PC-3 (cell line): ENCODE results near the gene ALDH16A1. TPM values are rescaled to one million over a fixed set of nuclear protein-coding genes. Genes with fewer than 3 reads are reported as not detected.

Experiments
- ATAC-seq: fragments of 200-7000 bp; cut with Tn5 transposase; 2 replicates; pipeline ENCODE4 v1.9.1; 2020; ENCODE audit warnings: mild to moderate bottlenecking, moderate library complexity
- BruUV-seq: library from RNA; stranded (reverse); fragments of 400-500 nt; replicated peaks from 2 replicates; lab custom pipeline; 2021; lab: Mats Ljungman, UMichigan
- CTCF ChIA-PET: fragments of 300-600 bp; sonication (Branson Sonifier 250); formaldehyde crosslinking; loops from one replicate; lab custom pipeline; 2022; ENCODE audit warnings: antibody characterized with exemption; lab: Charles Lee
- POLR2A ChIA-PET: fragments of 300-600 bp; sonication (Branson Sonifier 250); formaldehyde crosslinking; loops from one replicate; lab custom pipeline; 2022; ENCODE audit warnings: antibody characterized with exemption; ENCODE audit not compliant: unreplicated experiment; lab: Charles Lee
- DNase-seq: peaks from one replicate; pipeline ENCODE4 v3.0.0-alpha.2; 2015
- H2AFZ ChIP-seq: fragments of 300-600 bp; sonication (generic); 2 replicates; pipeline ENCODE4 v1.6.0; 2016; ENCODE audit warnings: antibody characterized with exemption, low read length
- H3F3A ChIP-seq: fragments of 300-600 bp; sonication (generic); one replicate; pipeline ENCODE4 v1.6.0; 2017; ENCODE audit warnings: antibody characterized with exemption, low read length, control low read depth, mild to moderate bottlenecking; ENCODE audit not compliant: unreplicated experiment
- H3K27ac ChIP-seq: fragments of 300-600 bp; sonication (generic); 2 replicates; pipeline ENCODE4 v1.5.1; 2016; ENCODE audit warnings: mild to moderate bottlenecking, low read length
- H3K27me3 ChIP-seq: fragments of 300-600 bp; sonication (generic); 2 replicates; pipeline ENCODE4 v1.6.1; 2016; ENCODE audit warnings: low read length, mixed read lengths
- H3K36me3 ChIP-seq: fragments of 300-600 bp; sonication (generic); 2 replicates; pipeline ENCODE4 v1.6.1; 2016; ENCODE audit warnings: low read depth, mixed run types, low read length, mixed read lengths
- H3K4me1 ChIP-seq: fragments of 300-600 bp; sonication (generic); 2 replicates; pipeline ENCODE4 v1.5.1; 2016; ENCODE audit warnings: low read length; ENCODE audit not compliant: insufficient read depth
- H3K4me2 ChIP-seq: fragments of 300-600 bp; sonication (generic); 2 replicates; pipeline ENCODE4 v1.6.0; 2016; ENCODE audit warnings: low read length
- H3K4me3 ChIP-seq: fragments of 300-600 bp; sonication (generic); 2 replicates; pipeline ENCODE4 v1.5.1; 2016; ENCODE audit warnings: mild to moderate bottlenecking, low read length, mixed read lengths
- H3K79me2 ChIP-seq: fragments of 300-600 bp; sonication (generic); 2 replicates; pipeline ENCODE4 v1.6.1; 2017; ENCODE audit warnings: low read length, mixed read lengths
- H3K9ac ChIP-seq: fragments of 300-600 bp; sonication (generic); 2 replicates; pipeline ENCODE4 v1.6.0; 2016; ENCODE audit warnings: mild to moderate bottlenecking, low read length
- H3K9me2 ChIP-seq: fragments of 300-600 bp; sonication (generic); replicated peaks from 2 replicates; pipeline ENCODE4 v1.6.1; 2016; ENCODE audit warnings: mixed run types, low read length, mixed read lengths
- H3K9me3 ChIP-seq: fragments of 300-600 bp; sonication (generic); 2 replicates; pipeline ENCODE4 v1.6.1; 2016; ENCODE audit warnings: low read length, mixed read lengths
- H4K20me1 ChIP-seq: fragments of 300-600 bp; sonication (generic); 2 replicates; pipeline ENCODE4 v1.6.1; 2016; ENCODE audit warnings: low read length, mixed read lengths
- CTCF ChIP-seq: fragments of 300-600 bp; sonication (generic); conservative IDR thresholded peaks from 2 replicates; pipeline ENCODE4 v1.5.1; 2017; ENCODE audit warnings: antibody characterized with exemption, low read depth, mild to moderate bottlenecking, low read length
- EZH2 ChIP-seq: fragments of 300-600 bp; sonication (generic); IDR thresholded peaks from one replicate; pipeline ENCODE4 v1.6.1; 2017; ENCODE audit warnings: antibody characterized with exemption, mild to moderate bottlenecking, low read length; ENCODE audit not compliant: unreplicated experiment
- EZH2phosphoT487 ChIP-seq: fragments of 300-600 bp; sonication (generic); IDR thresholded peaks from 2 replicates; pipeline ENCODE4 v1.6.1; 2018; ENCODE audit warnings: mild to moderate bottlenecking, antibody characterized with exemption, low read length, borderline replicate concordance
- intact Hi-C: fragments of 100-400 bp; cut with micrococcal nuclease; formaldehyde crosslinking; loops from 2 replicates; pipeline ENCODE4 v1.9.0; 2023
- total RNA-seq: library from RNA; depleted of rRNA; stranded (reverse); fragments of >200 nt; gene quantifications from 2 replicates; pipeline ENCODE4 v1.2.3, GENCODE V29; 2014

Gene ALDH16A1
- total RNA-seq, 1 experiment from 2014 or later, result not detected

DNA sequence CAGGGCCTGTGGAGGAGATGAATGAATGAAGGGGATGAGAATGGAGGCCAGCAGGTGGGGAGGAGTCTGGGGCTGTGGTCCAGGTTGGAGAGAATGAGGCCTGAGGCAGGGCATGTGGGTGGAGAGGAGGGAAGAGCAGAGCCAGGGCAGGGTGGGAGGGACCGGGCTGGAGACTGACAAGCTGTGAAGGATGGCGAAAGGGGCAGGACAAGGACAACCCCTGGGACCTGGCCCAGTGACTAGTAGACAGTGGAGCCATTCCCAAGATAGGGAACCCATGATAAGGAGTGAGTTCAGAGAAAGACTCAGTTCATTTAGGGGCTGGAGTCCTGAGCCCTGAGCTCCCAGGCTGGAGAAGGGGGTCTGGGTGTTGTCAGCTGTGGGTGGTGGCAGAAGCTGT, 32.8 kb upstream of the ALDH16A1 start:
- no TSS peak for BruUV-seq
- no peak overlapping the region for H3K4me2 ChIP-seq
- ChIA-PET POLR2A (no interaction called here), CTCF (no interaction called here)
- H3F3A ChIP-seq, result no peaks in the 10 kb centered on the region
- no peak overlapping the region for H3K9ac ChIP-seq
- intact Hi-C loops, result no loop called here
- no peak for DNase-seq
- no peak overlapping the region for H3K4me3 ChIP-seq
- no peaks in the 10 kb centered on the region for H3K9me2 ChIP-seq
- ATAC-seq, result no peak
- no peaks in the 10 kb centered on the region for H3K36me3 ChIP-seq
- no peak for TF ChIP-seq CTCF
- no peak for TF ChIP-seq EZH2
- TF ChIP-seq EZH2phosphoT487, result no peak
- H3K79me2 ChIP-seq, result no peaks in the 10 kb centered on the region
- no peaks in the 10 kb centered on the region for H3K9me3 ChIP-seq
- no peaks in the 10 kb centered on the region for H3K4me1 ChIP-seq
- H3K27ac ChIP-seq, result no peak overlapping the region
- peaks cover 97% of the 10 kb centered on the region for H3K27me3 ChIP-seq
- H2AFZ ChIP-seq, result no peak overlapping the region
- no peaks in the 10 kb centered on the region for H4K20me1 ChIP-seq

DNA sequence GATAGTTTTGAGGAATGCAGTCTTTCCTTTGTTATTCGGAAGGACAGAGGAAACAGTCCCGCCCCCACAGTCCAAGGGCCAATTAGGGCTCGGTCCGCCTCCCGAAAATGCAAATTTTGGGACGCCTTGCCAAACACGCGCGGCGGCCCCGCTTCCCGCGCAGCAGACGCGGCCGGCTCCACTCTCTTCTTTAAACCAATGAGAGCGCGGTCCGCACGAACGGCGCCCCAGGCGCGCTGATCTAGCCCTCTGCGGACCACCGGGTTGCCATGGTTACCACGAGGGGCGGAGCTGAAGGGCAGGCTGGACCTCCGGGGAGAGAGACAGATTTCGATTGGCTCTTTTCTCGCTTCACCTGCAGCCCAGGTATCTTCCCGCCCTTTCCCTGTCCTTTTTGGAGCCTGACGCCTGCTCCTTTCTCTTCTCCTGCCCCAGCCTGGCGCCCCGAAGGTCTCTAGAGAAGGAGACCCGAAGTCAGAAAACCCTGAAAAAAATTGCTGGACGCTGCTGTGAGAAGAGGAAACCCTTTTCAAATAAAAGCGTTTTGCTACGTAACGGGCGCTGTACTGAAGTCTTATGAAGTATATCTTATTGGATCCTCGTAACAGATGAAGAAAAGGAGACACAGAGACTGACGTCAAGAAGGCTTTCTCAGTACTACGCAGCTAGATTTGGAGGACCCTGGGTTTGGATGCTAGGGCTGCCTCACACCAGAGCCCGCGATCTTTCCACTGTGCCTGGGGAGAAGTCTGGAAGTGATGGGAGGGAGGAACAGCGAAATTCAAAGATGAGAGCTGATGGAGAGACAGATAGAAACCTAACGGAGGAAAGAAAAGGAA, 31.8 kb upstream of the ALDH16A1 start:
- H3K27me3 ChIP-seq, result peaks cover 99% of the 10 kb centered on the region
- H2AFZ ChIP-seq, result no peak overlapping the region
- H3K27ac ChIP-seq, result no peak overlapping the region
- ChIA-PET CTCF (interaction anchor here (0.6 kb wide), 1 partner anchor 530 kb away, joined by 3 read pairs; no protein-coding TSS in a partner anchor), POLR2A (no interaction called here)
- H3K4me2 ChIP-seq, result peak overlapping the region; percentile 49; the same call in 1 of the 2 replicates
- H3K9ac ChIP-seq, result no peak overlapping the region
- intact Hi-C loops, result no loop called here
- no peaks in the 10 kb centered on the region for H4K20me1 ChIP-seq
- no peaks in the 10 kb centered on the region for H3K79me2 ChIP-seq
- no peaks in the 10 kb centered on the region for H3K9me2 ChIP-seq
- H3K9me3 ChIP-seq, result no peaks in the 10 kb centered on the region
- BruUV-seq, result no TSS peak
- TF ChIP-seq EZH2 (peak; percentile 81), EZH2phosphoT487 (0 out of 2 replicates have a peak, but pooled peaks have one; percentile 43), CTCF (no peak)
- ATAC-seq, result no peak
- peak; percentile 47 for DNase-seq
- no peak overlapping the region for H3K4me3 ChIP-seq
- no peaks in the 10 kb centered on the region for H3K36me3 ChIP-seq
- H3K4me1 ChIP-seq, result no peaks in the 10 kb centered on the region
- H3F3A ChIP-seq, result no peaks in the 10 kb centered on the region

DNA sequence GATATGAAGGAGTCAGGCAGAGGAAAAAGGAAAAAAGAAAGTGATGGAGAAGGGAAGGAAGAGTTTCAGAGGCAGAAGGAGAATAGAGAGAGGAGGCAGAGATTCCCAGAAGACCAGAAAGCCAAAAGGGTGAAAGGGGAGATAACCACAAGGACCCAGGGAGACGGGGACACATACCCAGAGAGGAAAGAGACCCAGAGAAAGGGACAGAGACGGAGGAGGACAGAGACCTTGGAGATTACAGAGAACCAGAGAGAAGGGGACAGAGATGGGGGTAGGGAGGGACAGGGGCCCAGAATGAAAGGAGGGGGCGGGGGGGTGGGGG, 31.2 kb upstream of the ALDH16A1 start:
- Histone ChIP-seq H2AFZ (no peak overlapping the region), H3K79me2 (no peaks in the 10 kb centered on the region), H3K4me2 (no peak overlapping the region), H3K9me2 (no peaks in the 10 kb centered on the region), H3F3A (no peaks in the 10 kb centered on the region), H3K27ac (no peak overlapping the region), H4K20me1 (no peaks in the 10 kb centered on the region), H3K36me3 (no peaks in the 10 kb centered on the region), H3K27me3 (peaks cover 99% of the 10 kb centered on the region), H3K9ac (no peak overlapping the region), H3K4me3 (no peak overlapping the region), H3K9me3 (no peaks in the 10 kb centered on the region), H3K4me1 (no peaks in the 10 kb centered on the region)
- TF ChIP-seq EZH2phosphoT487 (0 out of 2 replicates have a peak, but pooled peaks have one; percentile 2), CTCF (no peak), EZH2 (peak; percentile 7)
- BruUV-seq, result no TSS peak
- ChIA-PET POLR2A (no interaction called here), CTCF (no interaction called here)
- no peak for DNase-seq
- intact Hi-C loops, result no loop called here
- ATAC-seq, result no peak
